Suprapubic skin (tissue), 4 donors: ENCODE results near the gene CPA5. TPM values are rescaled to one million over a fixed set of nuclear protein-coding genes. Genes with fewer than 3 reads are reported as not detected.

Experiments used
- DNase-seq, 2 donors: peaks; one replicate each; pipeline ENCODE4 v3.0.0-alpha.2; 2019; ENCODE audit warnings: low spot score in 2 of 2
- H3K27ac ChIP-seq: fragments of 200-600 bp; sonication (generic); one replicate; pipeline ENCODE4 v1.5.1; 2019
- H3K27me3 ChIP-seq: fragments of 200-600 bp; sonication (generic); one replicate; pipeline ENCODE4 v1.5.1; 2019
- H3K36me3 ChIP-seq: fragments of 200-600 bp; sonication (generic); one replicate; pipeline ENCODE4 v1.5.1; 2019
- H3K4me1 ChIP-seq: fragments of 200-600 bp; sonication (generic); one replicate; pipeline ENCODE4 v1.5.1; 2019
- H3K4me3 ChIP-seq: fragments of 200-600 bp; sonication (generic); one replicate; pipeline ENCODE4 v1.5.1; 2019; ENCODE audit warnings: mild to moderate bottlenecking
- H3K9me3 ChIP-seq: fragments of 200-600 bp; sonication (generic); one replicate; pipeline ENCODE4 v1.5.1; 2019
- CTCF ChIP-seq, 2 donors: fragments of 200-600 bp in 1 of 2; fragments of 450-650 bp in 1 of 2; sonication (generic) in 1 of 2; IDR thresholded peaks; one replicate each; pipeline ENCODE4 v1.5.1; 2016 to 2019; ENCODE audit warnings: antibody characterized with exemption in 2 of 2, mild to moderate bottlenecking in 1 of 2, moderate library complexity in 1 of 2
- EP300 ChIP-seq: sonication (generic); formaldehyde crosslinking; IDR thresholded peaks from one replicate; pipeline ENCODE4 v1.6.1; 2017; ENCODE audit warnings: antibody characterized with exemption
- POLR2A ChIP-seq, 2 donors: fragments of 450-650 bp; IDR thresholded peaks; one replicate each; pipeline ENCODE4 v1.6.1; 2017; ENCODE audit warnings: antibody characterized with exemption in 2 of 2, mild to moderate bottlenecking in 2 of 2, moderate library complexity in 2 of 2
- POLR2AphosphoS5 ChIP-seq, 3 donors: sonication (generic); formaldehyde crosslinking; IDR thresholded peaks; one replicate each; pipeline ENCODE4 v1.6.1; 2017; ENCODE audit warnings: antibody characterized with exemption in 3 of 3
- WGBS: methylation state at CpG from one replicate; pipeline ENCODE4 v1.1.5; 2018; 5-methylcytosine and 5-hydroxymethylcytosine counted together
- total RNA-seq, 4 donors: library from RNA; depleted of rRNA; stranded (reverse); fragments of >200 nt; gene quantifications; one replicate each; pipeline ENCODE4 v1.1.0, GENCODE V29; 2016

CPA5 gene
- total RNA-seq, 4 donors from 2014 or later, result 0.30 TPM; not detected in 3

- Histone ChIP-seq H3K4me1 (peaks cover 33% of the 10 kb centered on the region), H3K27me3 (no peaks in the 10 kb centered on the region), H3K4me3 (no peak overlapping the region), H3K36me3 (no peaks in the 10 kb centered on the region), H3K9me3 (no peaks in the 10 kb centered on the region), H3K27ac (peak overlapping the region; percentile 67)
- WGBS, result 56% methylated on average over 15 of the region's 16 CpGs
- no peak for TF ChIP-seq CTCF (IDR thresholded peaks at IDR 0.05)
- no peak for TF ChIP-seq POLR2A (IDR thresholded peaks at IDR 0.05)
- TF ChIP-seq POLR2AphosphoS5 (IDR thresholded peaks at IDR 0.05), result no peak
- no peak for TF ChIP-seq EP300
- DNase-seq, result peak in 1 of 2 donors; percentile 72
These were observed 5.5 kb downstream of the CPA5 start for GRCh38 chr7:130349911-130350782.

GRCh38 chr7:130350945-130351790, 6.6 kb downstream of the CPA5 start:
- TF ChIP-seq EP300, result no peak
- no peak for TF ChIP-seq POLR2AphosphoS5 (IDR thresholded peaks at IDR 0.05)
- TF ChIP-seq CTCF (IDR thresholded peaks at IDR 0.05), result no peak
- no peak for TF ChIP-seq POLR2A (IDR thresholded peaks at IDR 0.05)
- no peak overlapping the region for H3K4me3 ChIP-seq
- peak in 1 of 2 donors; percentile 79 for DNase-seq
- peaks cover 41% of the 10 kb centered on the region for H3K4me1 ChIP-seq
- H3K9me3 ChIP-seq, result no peaks in the 10 kb centered on the region
- no peaks in the 10 kb centered on the region for H3K36me3 ChIP-seq
- peak overlapping the region; percentile 67 for H3K27ac ChIP-seq
- no peaks in the 10 kb centered on the region for H3K27me3 ChIP-seq
- WGBS, result 42% methylated on average over 20 of the region's 20 CpGs

GRCh38 chr7:130351791-130352090, 7.1 kb downstream of the CPA5 start:
- WGBS, result 53% methylated on average over 6 of the region's 6 CpGs
- Histone ChIP-seq H3K27me3 (no peaks in the 10 kb centered on the region), H3K4me1 (peaks cover 47% of the 10 kb centered on the region), H3K27ac (peak overlapping the region; percentile 67), H3K9me3 (no peaks in the 10 kb centered on the region), H3K4me3 (no peak overlapping the region), H3K36me3 (no peaks in the 10 kb centered on the region)
- TF ChIP-seq EP300 (no peak), POLR2AphosphoS5 (IDR thresholded peaks at IDR 0.05) (no peak), POLR2A (IDR thresholded peaks at IDR 0.05) (no peak), CTCF (IDR thresholded peaks at IDR 0.05) (no peak)
- no peak for DNase-seq

GRCh38 chr7:130352194-130353074, 7.8 kb downstream of the CPA5 start:
- H3K27me3 ChIP-seq, result no peaks in the 10 kb centered on the region
- 48% methylated on average over 20 of the region's 20 CpGs for WGBS
- DNase-seq, result peak in 1 of 2 donors; percentile 77
- peak overlapping the region; percentile 67 for H3K27ac ChIP-seq
- no peak for TF ChIP-seq POLR2AphosphoS5 (IDR thresholded peaks at IDR 0.05)
- no peak for TF ChIP-seq POLR2A (IDR thresholded peaks at IDR 0.05)
- no peak for TF ChIP-seq CTCF (IDR thresholded peaks at IDR 0.05)
- TF ChIP-seq EP300, result no peak
- no peaks in the 10 kb centered on the region for H3K9me3 ChIP-seq
- H3K36me3 ChIP-seq, result no peaks in the 10 kb centered on the region
- H3K4me3 ChIP-seq, result peak overlapping the region; percentile 10
- H3K4me1 ChIP-seq, result peaks cover 54% of the 10 kb centered on the region
